ENCODE results near the gene TIAM2.
"Not testable (repeated sequence)": the region's sequence is repeated elsewhere in the genome, so short reads cannot be mapped to it uniquely, and the experiment has no call there.

TIAM2 gene

GRCh38 chr6:155003476-155003875 lies 8.4 kb downstream of the TIAM2 start:
- Histone ChIP-seq H3K27me3 (ENCODE audit: control insufficient read depth in 5 of 5, insufficient read depth in 4 of 5, low read length in 5 of 5) (peaks cover 0 to 4% (median 0%) of the 10 kb centered on the region in 5 donors), H3K4me1 (ENCODE audit: control insufficient read depth in 5 of 5, insufficient read depth in 5 of 5, low read length in 5 of 5) (peaks cover 0 to 2% (median 0%) of the 10 kb centered on the region in 5 donors), H3K36me3 (ENCODE audit: control insufficient read depth in 5 of 5, insufficient read depth in 5 of 5, low read length in 5 of 5) (no peaks in the 10 kb centered on the region), H3K9me3 (ENCODE audit: control insufficient read depth in 5 of 5, low read length in 5 of 5) (no peaks in the 10 kb centered on the region), H3K9ac (ENCODE audit: low read length in 5 of 5) (no peak overlapping the region), H3K4me3 (ENCODE audit: low read depth in 1 of 5, low read length in 5 of 5) (no peak overlapping the region), H3K27ac (ENCODE audit: low read depth, low read length) (no peak overlapping the region)

GRCh38 chr6:155004017-155004416 lies 8.9 kb downstream of the TIAM2 start:
- Histone ChIP-seq H3K36me3 (ENCODE audit: control insufficient read depth in 5 of 5, insufficient read depth in 5 of 5, low read length in 5 of 5) (no peaks in the 10 kb centered on the region), H3K9ac (ENCODE audit: low read length in 5 of 5) (no peak overlapping the region), H3K4me1 (ENCODE audit: control insufficient read depth in 5 of 5, insufficient read depth in 5 of 5, low read length in 5 of 5) (peaks cover 0 to 2% (median 0%) of the 10 kb centered on the region in 5 donors), H3K27ac (ENCODE audit: low read depth, low read length) (no peak overlapping the region), H3K27me3 (ENCODE audit: control insufficient read depth in 5 of 5, insufficient read depth in 4 of 5, low read length in 5 of 5) (no peaks in the 10 kb centered on the region), H3K4me3 (ENCODE audit: low read depth in 1 of 5, low read length in 5 of 5) (no peak overlapping the region), H3K9me3 (ENCODE audit: control insufficient read depth in 5 of 5, low read length in 5 of 5) (no peaks in the 10 kb centered on the region)

- H3K4me3 ChIP-seq (ENCODE audit: low read depth in 1 of 5, low read length in 5 of 5) = no peak overlapping the region
- peaks cover 0 to 2% (median 0%) of the 10 kb centered on the region in 5 donors for H3K4me1 ChIP-seq (ENCODE audit: control insufficient read depth in 5 of 5, insufficient read depth in 5 of 5, low read length in 5 of 5)
- no peaks in the 10 kb centered on the region for H3K36me3 ChIP-seq (ENCODE audit: control insufficient read depth in 5 of 5, insufficient read depth in 5 of 5, low read length in 5 of 5)
- H3K27me3 ChIP-seq (ENCODE audit: control insufficient read depth in 5 of 5, insufficient read depth in 4 of 5, low read length in 5 of 5) = no peaks in the 10 kb centered on the region
- no peak overlapping the region for H3K9ac ChIP-seq (ENCODE audit: low read length in 5 of 5)
- H3K9me3 ChIP-seq (ENCODE audit: control insufficient read depth in 5 of 5, low read length in 5 of 5) = no peaks in the 10 kb centered on the region
- H3K27ac ChIP-seq (ENCODE audit: low read depth, low read length) = no peak overlapping the region
Measured at GRCh38 chr6:155004576-155005372, 9.7 kb downstream of the TIAM2 start.

- no peak overlapping the region for H3K4me3 ChIP-seq (ENCODE audit: low read depth in 1 of 5, low read length in 5 of 5)
- H3K27me3 ChIP-seq (ENCODE audit: control insufficient read depth in 5 of 5, insufficient read depth in 4 of 5, low read length in 5 of 5) = no peaks in the 10 kb centered on the region
- H3K27ac ChIP-seq (ENCODE audit: low read depth, low read length) = no peak overlapping the region
- no peaks in the 10 kb centered on the region for H3K9me3 ChIP-seq (ENCODE audit: control insufficient read depth in 5 of 5, low read length in 5 of 5)
- H3K9ac ChIP-seq (ENCODE audit: low read length in 5 of 5) = no peak overlapping the region
- H3K36me3 ChIP-seq (ENCODE audit: control insufficient read depth in 5 of 5, insufficient read depth in 5 of 5, low read length in 5 of 5) = no peaks in the 10 kb centered on the region
- peaks cover 0 to 10% (median 2%) of the 10 kb centered on the region in 5 donors for H3K4me1 ChIP-seq (ENCODE audit: control insufficient read depth in 5 of 5, insufficient read depth in 5 of 5, low read length in 5 of 5)
Measured at GRCh38 chr6:155008625-155009024, 13.5 kb downstream of the TIAM2 start.

GRCh38 chr6:155010940-155011339 lies 15.8 kb downstream of the TIAM2 start:
- no peak overlapping the region for H3K27ac ChIP-seq (ENCODE audit: low read depth, low read length)
- H3K4me3 ChIP-seq (ENCODE audit: low read depth in 1 of 5, low read length in 5 of 5) = no peak overlapping the region
- no peaks in the 10 kb centered on the region for H3K36me3 ChIP-seq (ENCODE audit: control insufficient read depth in 5 of 5, insufficient read depth in 5 of 5, low read length in 5 of 5)
- H3K27me3 ChIP-seq (ENCODE audit: control insufficient read depth in 5 of 5, insufficient read depth in 4 of 5, low read length in 5 of 5) = no peaks in the 10 kb centered on the region
- peaks cover 0 to 23% (median 8%) of the 10 kb centered on the region in 5 donors for H3K4me1 ChIP-seq (ENCODE audit: control insufficient read depth in 5 of 5, insufficient read depth in 5 of 5, low read length in 5 of 5)
- no peaks in the 10 kb centered on the region for H3K9me3 ChIP-seq (ENCODE audit: control insufficient read depth in 5 of 5, low read length in 5 of 5)
- no peak overlapping the region for H3K9ac ChIP-seq (ENCODE audit: low read length in 5 of 5)

- Histone ChIP-seq H3K9me3 (ENCODE audit: control insufficient read depth in 5 of 5, low read length in 5 of 5) (no peaks in the 10 kb centered on the region), H3K9ac (ENCODE audit: low read length in 5 of 5) (no peak overlapping the region), H3K4me1 (ENCODE audit: control insufficient read depth in 5 of 5, insufficient read depth in 5 of 5, low read length in 5 of 5) (peaks cover 3 to 28% (median 8%) of the 10 kb centered on the region in 5 donors), H3K4me3 (ENCODE audit: low read depth in 1 of 5, low read length in 5 of 5) (no peak overlapping the region), H3K27me3 (ENCODE audit: control insufficient read depth in 5 of 5, insufficient read depth in 4 of 5, low read length in 5 of 5) (no peaks in the 10 kb centered on the region), H3K27ac (ENCODE audit: low read depth, low read length) (no peak overlapping the region), H3K36me3 (ENCODE audit: control insufficient read depth in 5 of 5, insufficient read depth in 5 of 5, low read length in 5 of 5) (no peaks in the 10 kb centered on the region)
Measured at GRCh38 chr6:155011809-155012291, 16.7 kb downstream of the TIAM2 start.

- Histone ChIP-seq H3K9me3 (ENCODE audit: control insufficient read depth in 5 of 5, low read length in 5 of 5) (no peaks in the 10 kb centered on the region), H3K36me3 (ENCODE audit: control insufficient read depth in 5 of 5, insufficient read depth in 5 of 5, low read length in 5 of 5) (no peaks in the 10 kb centered on the region), H3K4me3 (ENCODE audit: low read depth in 1 of 5, low read length in 5 of 5) (no peak overlapping the region), H3K4me1 (ENCODE audit: control insufficient read depth in 5 of 5, insufficient read depth in 5 of 5, low read length in 5 of 5) (peaks cover 3 to 28% (median 8%) of the 10 kb centered on the region in 5 donors), H3K9ac (ENCODE audit: low read length in 5 of 5) (no peak overlapping the region), H3K27ac (ENCODE audit: low read depth, low read length) (no peak overlapping the region), H3K27me3 (ENCODE audit: control insufficient read depth in 5 of 5, insufficient read depth in 4 of 5, low read length in 5 of 5) (no peaks in the 10 kb centered on the region)
Measured at GRCh38 chr6:155013457-155013876, 18.4 kb downstream of the TIAM2 start.

- Histone ChIP-seq H3K9ac (ENCODE audit: low read length in 5 of 5) (no peak overlapping the region), H3K9me3 (ENCODE audit: control insufficient read depth in 5 of 5, low read length in 5 of 5) (no peaks in the 10 kb centered on the region), H3K4me3 (ENCODE audit: low read depth in 1 of 5, low read length in 5 of 5) (no peak overlapping the region), H3K36me3 (ENCODE audit: control insufficient read depth in 5 of 5, insufficient read depth in 5 of 5, low read length in 5 of 5) (no peaks in the 10 kb centered on the region), H3K27me3 (ENCODE audit: control insufficient read depth in 5 of 5, insufficient read depth in 4 of 5, low read length in 5 of 5) (no peaks in the 10 kb centered on the region), H3K4me1 (ENCODE audit: control insufficient read depth in 5 of 5, insufficient read depth in 5 of 5, low read length in 5 of 5) (peaks cover 3 to 28% (median 8%) of the 10 kb centered on the region in 5 donors), H3K27ac (ENCODE audit: low read depth, low read length) (no peak overlapping the region)
Measured at GRCh38 chr6:155014137-155014536, 19.0 kb downstream of the TIAM2 start.

- Histone ChIP-seq H3K4me3 (ENCODE audit: low read depth in 1 of 5, low read length in 5 of 5) (no peak overlapping the region), H3K27ac (ENCODE audit: low read depth, low read length) (no peak overlapping the region), H3K36me3 (ENCODE audit: control insufficient read depth in 5 of 5, insufficient read depth in 5 of 5, low read length in 5 of 5) (no peaks in the 10 kb centered on the region), H3K9ac (ENCODE audit: low read length in 5 of 5) (no peak overlapping the region), H3K4me1 (ENCODE audit: control insufficient read depth in 5 of 5, insufficient read depth in 5 of 5, low read length in 5 of 5) (peaks cover 3 to 28% (median 8%) of the 10 kb centered on the region in 5 donors), H3K9me3 (ENCODE audit: control insufficient read depth in 5 of 5, low read length in 5 of 5) (no peaks in the 10 kb centered on the region), H3K27me3 (ENCODE audit: control insufficient read depth in 5 of 5, insufficient read depth in 4 of 5, low read length in 5 of 5) (no peaks in the 10 kb centered on the region)
Measured at GRCh38 chr6:155014670-155015300, 19.7 kb downstream of the TIAM2 start.

GRCh38 chr6:155018415-155018814 lies 23.3 kb downstream of the TIAM2 start:
- not testable (repeated sequence) for H3K4me3 ChIP-seq (ENCODE audit: low read depth in 1 of 5, low read length in 5 of 5); H3K9ac ChIP-seq (ENCODE audit: low read length in 5 of 5); H3K36me3 ChIP-seq (ENCODE audit: control insufficient read depth in 5 of 5, insufficient read depth in 5 of 5, low read length in 5 of 5); H3K9me3 ChIP-seq (ENCODE audit: control insufficient read depth in 5 of 5, low read length in 5 of 5); H3K27me3 ChIP-seq (ENCODE audit: control insufficient read depth in 5 of 5, insufficient read depth in 4 of 5, low read length in 5 of 5); H3K27ac ChIP-seq (ENCODE audit: low read depth, low read length)
- H3K4me1 ChIP-seq (ENCODE audit: control insufficient read depth in 5 of 5, insufficient read depth in 5 of 5, low read length in 5 of 5) = peaks cover 3 to 22% (median 17%) of the 10 kb centered on the region in 5 donors

Measured in subcutaneous abdominal adipose tissue (tissue), 5 donors.